Peyer's patch (tissue), 4 donors: Measurements from ENCODE around the gene POLA1.

Experiments used
- POLR2A ChIP-seq, 2 donors: fragments of 450-650 bp; IDR thresholded peaks; one replicate each; pipeline ENCODE4 v1.5.1; 2017; ENCODE audit warnings: antibody characterized with exemption in 2 of 2, mild to moderate bottlenecking in 2 of 2, moderate library complexity in 2 of 2
- TF ChIP-seq, protein P1 (sequence below), 6 experiments: fragments of 450-650 bp in 4 of 6; fragments of 200-600 bp in 2 of 6; sonication (generic) in 1 of 6; IDR thresholded peaks; one replicate each; pipeline ENCODE4 v1.5.1; 2017 to 2019; ENCODE audit warnings: antibody characterized with exemption in 6 of 6, mild to moderate bottlenecking in 3 of 6, moderate library complexity in 1 of 6

DNA sequence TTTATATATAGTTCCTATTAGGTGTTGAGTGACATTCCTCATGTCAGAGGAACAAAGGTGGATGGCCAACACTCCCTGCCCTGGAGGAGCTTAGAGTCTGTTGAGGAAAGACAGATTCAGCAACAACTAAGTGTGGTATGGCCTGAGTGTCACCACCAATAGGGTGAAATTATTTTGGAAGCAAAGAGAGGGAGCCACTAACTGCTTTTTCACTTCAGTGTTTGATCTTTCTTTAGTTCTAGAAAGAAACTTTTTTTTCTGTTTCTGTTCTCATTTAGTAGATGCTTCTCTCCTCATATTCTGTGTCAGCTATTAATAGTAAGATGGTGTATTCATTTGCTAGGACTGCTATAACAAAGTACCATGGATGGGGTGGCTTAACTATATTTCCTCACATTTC, 240.6 kb downstream of the POLA1 start:
- TF ChIP-seq, protein P1, sequence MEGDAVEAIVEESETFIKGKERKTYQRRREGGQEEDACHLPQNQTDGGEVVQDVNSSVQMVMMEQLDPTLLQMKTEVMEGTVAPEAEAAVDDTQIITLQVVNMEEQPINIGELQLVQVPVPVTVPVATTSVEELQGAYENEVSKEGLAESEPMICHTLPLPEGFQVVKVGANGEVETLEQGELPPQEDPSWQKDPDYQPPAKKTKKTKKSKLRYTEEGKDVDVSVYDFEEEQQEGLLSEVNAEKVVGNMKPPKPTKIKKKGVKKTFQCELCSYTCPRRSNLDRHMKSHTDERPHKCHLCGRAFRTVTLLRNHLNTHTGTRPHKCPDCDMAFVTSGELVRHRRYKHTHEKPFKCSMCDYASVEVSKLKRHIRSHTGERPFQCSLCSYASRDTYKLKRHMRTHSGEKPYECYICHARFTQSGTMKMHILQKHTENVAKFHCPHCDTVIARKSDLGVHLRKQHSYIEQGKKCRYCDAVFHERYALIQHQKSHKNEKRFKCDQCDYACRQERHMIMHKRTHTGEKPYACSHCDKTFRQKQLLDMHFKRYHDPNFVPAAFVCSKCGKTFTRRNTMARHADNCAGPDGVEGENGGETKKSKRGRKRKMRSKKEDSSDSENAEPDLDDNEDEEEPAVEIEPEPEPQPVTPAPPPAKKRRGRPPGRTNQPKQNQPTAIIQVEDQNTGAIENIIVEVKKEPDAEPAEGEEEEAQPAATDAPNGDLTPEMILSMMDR (IDR thresholded peaks at IDR 0.05), result no peak
- TF ChIP-seq POLR2A (IDR thresholded peaks at IDR 0.05), result no peak
